Measurements from ENCODE around the gene EIF2B4. TPM values are rescaled to one million over a fixed set of nuclear protein-coding genes. Genes with fewer than 3 reads are reported as not detected.
A peak's percentile ranks its signal among the peaks of the same experiment; 100 is the strongest.

EIF2B4 gene
- total RNA-seq, 2 donors from 2014 or later: 34.2 to 51.1 TPM

DNA sequence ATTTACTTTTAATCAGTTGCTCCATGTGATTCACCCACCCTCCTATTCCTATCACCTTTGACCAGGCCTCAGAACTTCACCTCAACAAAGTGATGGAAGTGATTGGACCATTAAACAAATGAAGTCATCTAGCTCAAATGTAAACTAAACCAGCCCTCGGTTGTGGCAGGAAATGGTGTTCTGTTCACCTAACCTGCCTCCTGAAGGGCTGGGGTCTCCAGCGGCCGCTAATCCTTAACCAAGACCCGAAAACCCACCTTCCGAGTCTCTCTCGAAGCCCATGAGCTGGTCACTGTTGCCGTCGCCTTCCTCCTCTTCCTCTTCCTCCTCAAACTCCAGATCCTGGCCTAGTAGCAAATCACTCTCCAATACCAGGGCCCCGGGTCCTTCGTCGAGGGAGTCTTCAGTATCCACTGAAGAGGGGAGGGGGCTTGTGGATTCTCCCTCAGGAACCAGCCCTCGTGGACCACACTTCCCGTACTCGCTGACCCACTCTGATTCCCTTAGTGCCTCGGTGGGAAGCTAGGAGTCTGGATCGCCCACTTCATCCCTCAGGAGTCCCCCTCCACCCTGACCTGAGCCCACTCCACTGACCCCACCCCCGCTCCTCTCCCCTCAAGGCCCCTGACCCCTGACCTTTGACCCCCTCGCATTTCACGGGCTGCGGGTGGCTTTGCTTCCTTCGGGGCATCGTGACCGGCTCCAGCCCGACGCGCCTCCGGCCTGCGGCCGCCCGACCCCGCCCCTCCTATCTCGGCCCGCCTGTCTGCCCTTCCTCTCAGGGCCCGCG, 9.9 kb upstream of the EIF2B4 start:
- DNase-seq (ENCODE audit: low spot score in 2 of 2) (peak in 1 of 2 donors; percentile 22), ATAC-seq (peak; percentile 65 to 66)
- Mint-ChIP-seq H3K36me3 (peaks cover 30 to 33% of the 10 kb centered on the region in 2 donors), H3K27ac (peak overlapping the region; percentile 53 to 98), H3K9me3 (no peaks in the 10 kb centered on the region)

DNA sequence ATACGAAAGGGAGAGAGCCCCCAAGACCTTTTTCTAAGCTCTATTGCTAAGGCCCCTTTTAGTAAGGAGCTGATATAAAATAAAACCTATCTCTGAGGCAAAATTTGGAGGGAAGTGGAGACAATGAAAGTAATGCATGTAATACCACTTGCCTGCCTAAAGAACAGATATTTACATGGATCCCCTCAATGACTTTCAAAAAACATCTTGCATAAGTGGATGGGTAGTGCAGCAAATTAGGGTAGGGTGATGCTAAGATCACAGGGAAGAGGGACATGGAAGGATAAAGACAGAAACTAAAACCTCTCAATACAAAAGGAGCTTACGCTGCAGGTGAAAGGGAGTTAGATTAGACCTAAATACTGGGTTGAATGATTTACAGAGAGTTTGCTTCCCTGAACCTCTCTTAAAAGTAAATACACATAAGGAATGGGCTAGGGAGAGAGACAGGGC, 9.3 kb upstream of the EIF2B4 start:
- H3K9me3 Mint-ChIP-seq: no peaks in the 10 kb centered on the region
- peaks cover 31 to 33% of the 10 kb centered on the region in 2 donors for H3K36me3 Mint-ChIP-seq
- no peak for ATAC-seq
- peak overlapping the region; percentile 86 to 98 for H3K27ac Mint-ChIP-seq
- DNase-seq (ENCODE audit: low spot score in 2 of 2): no peak

GRCh38 chr2:27378809-27379290, 8.7 kb upstream of the EIF2B4 start:
- DNase-seq (ENCODE audit: low spot score in 2 of 2) (no peak), ATAC-seq (no peak)
- Mint-ChIP-seq H3K36me3 (peaks cover 26 to 29% of the 10 kb centered on the region in 2 donors), H3K27ac (peak overlapping the region; percentile 86 to 98), H3K9me3 (no peaks in the 10 kb centered on the region)

DNA sequence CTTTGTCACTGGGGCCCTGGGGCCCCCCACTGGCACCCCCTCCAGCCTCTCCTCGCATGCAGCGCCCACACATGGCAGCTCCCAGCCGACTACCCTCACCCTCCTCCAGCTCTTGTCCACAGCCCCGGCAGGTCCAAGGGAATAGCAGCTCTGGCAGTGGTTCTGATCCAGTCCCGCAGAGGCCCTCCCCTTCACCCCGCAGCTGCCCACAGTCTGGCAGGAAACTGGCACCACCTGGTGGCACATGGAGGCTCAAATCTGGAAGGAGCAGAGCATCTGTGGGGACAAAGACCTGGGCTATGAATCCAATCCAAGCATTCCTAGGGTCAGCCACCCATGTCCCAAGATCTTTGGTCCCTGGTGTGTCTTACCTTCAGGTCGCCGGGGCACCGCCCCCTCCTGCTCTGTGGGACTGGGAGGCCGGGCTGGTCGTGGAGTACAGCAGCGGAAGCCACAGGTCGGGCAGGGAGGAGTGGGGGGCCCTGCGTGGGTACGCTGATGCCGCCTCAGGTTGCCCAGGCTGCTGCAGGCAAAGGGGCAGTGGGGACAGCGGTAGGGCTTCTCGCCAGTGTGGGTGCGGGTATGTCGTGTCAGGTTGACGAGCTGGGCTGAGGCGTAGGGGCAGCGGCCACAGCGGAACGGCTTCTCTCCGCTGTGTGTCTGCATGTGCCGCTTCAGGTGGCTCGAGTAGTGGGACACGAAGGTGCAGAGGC, 8.1 kb upstream of the EIF2B4 start:
- no peaks in the 10 kb centered on the region for H3K9me3 Mint-ChIP-seq
- ATAC-seq: no peak
- peak overlapping the region in 1 of 2 donors; percentile 98 for H3K27ac Mint-ChIP-seq
- H3K36me3 Mint-ChIP-seq: peaks cover 24 to 28% of the 10 kb centered on the region in 2 donors
- DNase-seq (ENCODE audit: low spot score in 2 of 2): no peak

GRCh38 chr2:27377618-27378095, 7.5 kb upstream of the EIF2B4 start:
- DNase-seq (ENCODE audit: low spot score in 2 of 2) (no peak), ATAC-seq (no peak)
- H3K9me3 Mint-ChIP-seq: no peaks in the 10 kb centered on the region
- peaks cover 30 to 32% of the 10 kb centered on the region in 2 donors for H3K36me3 Mint-ChIP-seq
- peak overlapping the region; percentile 82 to 98 for H3K27ac Mint-ChIP-seq

GRCh38 chr2:27376866-27377617, 6.9 kb upstream of the EIF2B4 start:
- DNase-seq (ENCODE audit: low spot score in 2 of 2) (no peak), ATAC-seq (no peak)
- H3K36me3 Mint-ChIP-seq: peaks cover 31 to 33% of the 10 kb centered on the region in 2 donors
- H3K9me3 Mint-ChIP-seq: no peaks in the 10 kb centered on the region
- peak overlapping the region; percentile 65 to 98 for H3K27ac Mint-ChIP-seq

- Mint-ChIP-seq H3K36me3 (peaks cover 31 to 32% of the 10 kb centered on the region in 2 donors), H3K27ac (peak overlapping the region in 1 of 2 donors; percentile 98), H3K9me3 (no peaks in the 10 kb centered on the region)
- ATAC-seq (no peak), DNase-seq (ENCODE audit: low spot score in 2 of 2) (no peak)
Observed at GRCh38 chr2:27376151-27376865, 6.2 kb upstream of the EIF2B4 start.

DNA sequence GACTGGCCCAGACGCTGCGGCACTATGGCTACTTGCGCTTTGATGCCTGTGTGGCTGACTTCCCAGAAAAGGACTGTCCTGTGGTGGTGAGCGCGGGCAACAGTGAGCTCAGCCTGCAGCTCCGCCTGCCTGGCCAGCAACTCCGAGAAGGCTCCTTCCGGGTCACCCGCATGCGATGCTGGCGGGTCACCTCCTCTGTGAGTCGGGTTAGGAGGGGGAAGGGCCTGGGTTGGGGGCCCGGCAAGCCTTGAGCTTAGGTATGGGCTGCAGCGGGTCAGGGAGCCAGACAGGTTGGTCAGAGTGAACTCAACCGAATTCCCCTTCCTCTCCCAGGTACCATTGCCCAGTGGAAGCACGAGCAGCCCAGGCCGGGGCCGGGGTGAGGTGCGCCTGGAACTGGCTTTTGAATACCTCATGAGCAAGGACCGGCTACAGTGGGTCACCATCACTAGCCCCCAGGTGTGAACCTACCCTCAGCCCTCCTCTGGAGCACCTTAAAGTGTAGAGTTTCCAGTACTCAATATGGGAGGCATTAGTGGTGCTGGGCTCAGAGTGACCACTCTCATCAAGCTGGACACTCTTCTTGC, 5.5 kb upstream of the EIF2B4 start:
- ATAC-seq (no peak), DNase-seq (ENCODE audit: low spot score in 2 of 2) (no peak)
- Mint-ChIP-seq H3K36me3 (peaks cover 30% of the 10 kb centered on the region in 2 donors), H3K27ac (peak overlapping the region in 1 of 2 donors; percentile 77), H3K9me3 (no peaks in the 10 kb centered on the region)

- Mint-ChIP-seq H3K27ac (peak overlapping the region in 1 of 2 donors; percentile 58), H3K36me3 (peaks cover 40 to 45% of the 10 kb centered on the region in 2 donors), H3K9me3 (no peaks in the 10 kb centered on the region)
- ATAC-seq (no peak), DNase-seq (ENCODE audit: low spot score in 2 of 2) (no peak)
Observed at GRCh38 chr2:27373567-27373966, 3.4 kb upstream of the EIF2B4 start.

DNA sequence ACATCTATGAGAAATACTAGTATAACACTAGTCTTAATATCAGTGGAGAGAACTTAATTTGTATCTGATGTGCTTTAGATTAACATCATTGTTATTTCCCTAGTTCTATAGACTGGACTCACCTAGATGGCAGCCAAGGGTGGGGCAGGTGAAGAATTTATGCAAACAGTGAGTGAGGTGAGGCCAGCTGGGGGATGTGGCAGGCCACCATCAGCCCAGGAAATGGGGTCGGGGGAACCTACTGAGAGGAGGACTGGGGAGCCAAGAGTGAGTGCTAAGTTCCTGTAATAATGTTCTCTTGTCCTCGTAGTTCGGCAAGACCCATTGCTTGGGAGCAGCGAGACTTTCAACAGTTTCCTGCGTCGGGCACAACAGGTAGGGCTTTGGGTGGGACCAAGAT, 2.8 kb upstream of the EIF2B4 start:
- H3K27ac Mint-ChIP-seq: peak overlapping the region; percentile 45 to 95
- H3K9me3 Mint-ChIP-seq: no peaks in the 10 kb centered on the region
- ATAC-seq: no peak
- peaks cover 40 to 47% of the 10 kb centered on the region in 2 donors for H3K36me3 Mint-ChIP-seq
- DNase-seq (ENCODE audit: low spot score in 2 of 2): no peak

- Mint-ChIP-seq H3K27ac (peak overlapping the region; percentile 95 to 97), H3K9me3 (no peaks in the 10 kb centered on the region), H3K36me3 (peaks cover 40 to 41% of the 10 kb centered on the region in 2 donors)
- peak; percentile 18 to 21 for ATAC-seq
- DNase-seq (ENCODE audit: low spot score in 2 of 2): peak in 1 of 2 donors; percentile 25
Observed at GRCh38 chr2:27370816-27371620, 880 bp upstream of the EIF2B4 start.

- Mint-ChIP-seq H3K36me3 (peaks cover 34 to 36% of the 10 kb centered on the region in 2 donors), H3K27ac (peak overlapping the region; percentile 87 to 95), H3K9me3 (no peaks in the 10 kb centered on the region)
- ATAC-seq (no peak), DNase-seq (ENCODE audit: low spot score in 2 of 2) (no peak)
Observed at GRCh38 chr2:27369471-27370025, 590 bp downstream of the EIF2B4 start.

DNA sequence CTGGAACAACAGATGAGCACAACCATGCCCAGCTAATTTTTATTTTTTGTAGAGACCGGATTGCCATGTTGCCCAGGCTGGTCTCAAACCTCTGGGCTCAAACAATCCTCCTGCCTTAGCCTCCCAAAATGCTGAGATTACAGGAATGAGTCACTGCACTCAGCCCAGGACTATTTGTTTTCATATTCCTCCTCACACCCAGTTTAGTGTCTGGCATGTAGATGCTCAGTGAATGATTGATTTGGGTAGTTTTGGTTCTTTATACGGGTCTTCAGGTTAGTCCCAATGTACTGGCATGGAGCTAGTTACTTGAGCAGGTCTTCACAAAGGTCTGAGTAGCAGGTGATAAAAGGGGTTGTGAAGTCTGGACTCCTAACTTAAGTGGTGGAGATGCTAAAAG, 6.2 kb downstream of the EIF2B4 start:
- ATAC-seq (peak; percentile 33 to 56), DNase-seq (ENCODE audit: low spot score in 2 of 2) (no peak)
- H3K9me3 Mint-ChIP-seq: no peaks in the 10 kb centered on the region
- peaks cover 0 to 4% of the 10 kb centered on the region in 2 donors for H3K36me3 Mint-ChIP-seq
- peak overlapping the region; percentile 10 to 12 for H3K27ac Mint-ChIP-seq

DNA sequence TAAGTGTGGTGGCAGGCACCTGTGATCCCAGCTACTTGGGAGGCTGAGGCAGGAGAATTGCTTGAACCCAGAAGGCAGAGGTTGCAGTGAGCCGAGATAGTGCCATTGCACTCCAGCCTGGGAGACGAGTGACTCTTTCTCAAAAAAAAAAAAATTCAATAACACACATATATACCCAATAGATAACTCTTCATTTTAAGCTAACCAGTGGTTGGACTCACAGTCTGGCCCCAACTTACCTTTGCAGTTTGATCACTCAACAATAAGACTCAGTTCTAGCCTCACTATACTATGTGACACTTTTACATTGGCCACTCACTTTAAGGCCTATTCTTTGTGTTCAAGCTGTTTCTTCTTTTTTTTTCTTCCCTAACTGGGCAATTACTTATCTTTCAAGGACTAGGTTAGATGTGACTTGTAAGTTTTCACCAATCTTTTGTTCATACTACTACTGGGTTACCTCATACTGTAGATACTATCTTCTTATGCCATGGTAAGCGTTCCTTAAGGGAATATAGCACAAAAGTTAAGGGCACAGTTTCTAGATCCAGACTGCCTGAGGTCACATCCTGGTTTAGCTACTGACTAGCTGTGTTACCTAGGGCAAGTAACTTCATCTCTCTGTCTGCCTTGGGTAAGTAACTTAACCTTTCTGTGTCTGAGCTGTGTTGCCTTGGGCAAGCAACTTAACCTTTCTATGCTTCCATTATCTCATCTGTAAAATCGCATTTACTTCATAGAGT, 7.3 kb downstream of the EIF2B4 start:
- DNase-seq (ENCODE audit: low spot score in 2 of 2): no peak
- H3K27ac Mint-ChIP-seq: peak overlapping the region in 1 of 2 donors; percentile 65
- H3K36me3 Mint-ChIP-seq: peaks cover 8 to 10% of the 10 kb centered on the region in 2 donors
- no peaks in the 10 kb centered on the region for H3K9me3 Mint-ChIP-seq
- ATAC-seq: no peak

All from activated naive CD4-positive, alpha-beta T cell treated with anti-CD3 and anti-CD28 coated beads, Interleukin-2, amount 50 U/mL, for 72 hours (primary cell).